Breast epithelium (tissue), 4 donors: ENCODE results near the gene HNRNPF. TPM values are rescaled to one million over a fixed set of nuclear protein-coding genes. Genes with fewer than 3 reads are reported as not detected.

Experiments used
- DNase-seq, 2 donors: peaks; one replicate each; pipeline ENCODE4 v3.0.0-alpha.2; 2019; ENCODE audit warnings: low spot score in 2 of 2
- H3K27ac ChIP-seq, 2 donors: fragments of 200-600 bp; sonication (generic) in 1 of 2; one replicate each; pipeline ENCODE4 v1.5.1; 2016 to 2019; ENCODE audit warnings: mild to moderate bottlenecking in 1 of 2
- H3K27me3 ChIP-seq, 2 donors: fragments of 200-600 bp; sonication (generic) in 1 of 2; one replicate each; pipeline versions ENCODE4 v1.5.1 to v1.6.0; 2017 to 2019; ENCODE audit warnings: control low read depth in 1 of 2, mild to moderate bottlenecking in 1 of 2
- H3K36me3 ChIP-seq: fragments of 200-600 bp; one replicate; pipeline ENCODE4 v1.5.1; 2019
- H3K4me1 ChIP-seq, 2 donors: fragments of 200-600 bp; sonication (generic); one replicate each; pipeline ENCODE4 v1.5.1; 2016 to 2019; ENCODE audit warnings: control low read depth in 1 of 2
- H3K4me3 ChIP-seq, 3 donors: fragments of 200-600 bp; sonication (generic); 1 replicate in 2 of 3; 2 replicates in 1 of 3; pipeline ENCODE4 v1.5.1; 2016 to 2019; ENCODE audit warnings: mild to moderate bottlenecking in 3 of 3, moderate library complexity in 2 of 3
- H3K9me3 ChIP-seq, 2 donors: fragments of 200-600 bp; sonication (generic) in 1 of 2; one replicate each; pipeline ENCODE4 v1.5.1; 2016 to 2019; ENCODE audit warnings: control low read depth in 1 of 2
- CTCF ChIP-seq, 3 donors: fragments of 450-650 bp; IDR thresholded peaks; one replicate each; pipeline ENCODE4 v1.5.1; 2016 to 2017; ENCODE audit warnings: antibody characterized with exemption in 3 of 3, mild to moderate bottlenecking in 3 of 3, moderate library complexity in 3 of 3
- POLR2A ChIP-seq: fragments of 450-650 bp; IDR thresholded peaks from one replicate; pipeline ENCODE4 v1.6.1; 2016; ENCODE audit warnings: antibody characterized with exemption, mild to moderate bottlenecking, moderate library complexity
- POLR2AphosphoS5 ChIP-seq, 3 donors: sonication (generic); formaldehyde crosslinking; IDR thresholded peaks; one replicate each; pipeline ENCODE4 v1.6.1; 2017; ENCODE audit warnings: antibody characterized with exemption in 3 of 3
- intact Hi-C: fragments of 100-400 bp; cut with DNase I; formaldehyde crosslinking; loops from one replicate; pipeline ENCODE4 v1.15.1; 2023; ENCODE audit warnings: low total_unique reads
- total RNA-seq, 3 donors: library from RNA; depleted of rRNA; stranded (reverse); fragments of >200 nt; gene quantifications; one replicate each; pipeline ENCODE4 v1.1.0, GENCODE V29; 2016

Gene HNRNPF
- total RNA-seq, 3 donors from 2014 or later = 175 to 213 (median 207) TPM

DNA sequence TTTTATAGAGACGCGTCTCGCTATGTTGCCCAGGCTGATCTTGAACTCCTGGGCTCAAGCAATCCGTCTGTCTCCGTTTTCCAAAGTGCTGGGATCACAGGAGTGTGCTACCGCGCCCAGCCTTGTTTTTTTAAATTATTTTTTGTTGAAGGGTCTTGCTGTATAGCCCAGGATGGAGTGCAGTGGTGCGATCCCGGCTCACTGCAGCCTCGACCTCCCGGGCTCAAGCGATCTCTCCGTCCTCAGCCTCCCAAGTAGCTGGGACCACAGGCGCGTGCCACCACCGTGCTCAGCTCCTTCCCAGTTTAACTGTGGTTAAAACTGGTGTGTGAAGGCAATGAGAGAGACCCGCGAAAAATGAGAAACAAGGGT lies 11.0 kb upstream of the HNRNPF start:
- intact Hi-C loops = loop anchor here (5.0 kb wide), 1 partner anchor 468 kb away; no protein-coding TSS in a partner anchor
- Histone ChIP-seq H3K36me3 (no peaks in the 10 kb centered on the region), H3K4me3 (peak overlapping the region; percentile 50 to 64 (median 63)), H3K4me1 (no peaks in the 10 kb centered on the region), H3K9me3 (no peaks in the 10 kb centered on the region), H3K27ac (peak overlapping the region; percentile 90 to 94), H3K27me3 (no peaks in the 10 kb centered on the region)
- no peak for DNase-seq
- no peak for TF ChIP-seq POLR2AphosphoS5 (IDR thresholded peaks at IDR 0.05)
- no peak for TF ChIP-seq POLR2A
- TF ChIP-seq CTCF (IDR thresholded peaks at IDR 0.05) = no peak

DNA sequence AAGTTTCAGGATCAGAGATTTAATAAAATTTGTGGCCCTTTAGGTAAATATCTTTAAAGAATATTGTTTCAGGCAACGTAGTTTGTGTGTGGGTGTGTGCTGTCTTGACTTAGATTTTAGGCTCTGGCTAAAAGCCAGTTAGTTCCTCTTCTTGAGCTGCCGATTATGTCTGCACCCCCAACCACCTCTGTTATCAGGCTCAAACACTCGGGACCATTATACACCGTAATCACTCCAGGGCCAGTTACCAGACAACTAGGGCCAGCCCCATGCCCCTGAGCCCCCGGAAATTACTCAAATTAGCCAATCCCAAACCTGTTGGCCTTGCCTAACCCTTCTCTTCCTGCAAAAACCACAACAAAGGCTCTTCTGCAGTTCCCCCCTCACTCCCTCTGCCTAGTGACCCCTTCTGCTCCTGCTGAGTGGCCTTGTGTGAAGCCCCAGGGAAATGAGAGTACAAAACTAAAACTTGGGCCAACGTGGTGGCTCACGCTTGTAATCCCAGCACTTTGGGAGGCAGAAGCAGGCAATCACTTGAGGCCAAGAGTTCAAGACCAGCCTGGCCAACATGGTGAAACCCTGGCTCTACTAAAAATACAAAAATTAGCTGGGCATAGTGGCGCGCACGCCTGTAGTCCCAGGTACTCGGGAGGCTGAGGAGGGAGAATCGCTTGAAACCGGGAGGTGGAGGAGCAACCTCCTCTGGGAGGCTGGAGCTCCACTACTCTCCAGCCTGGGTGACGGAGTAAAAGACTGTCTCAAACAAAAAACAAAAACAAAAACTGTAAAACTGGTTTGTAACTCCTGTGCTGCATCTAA lies 9.2 kb upstream of the HNRNPF start:
- Histone ChIP-seq H3K36me3 (no peaks in the 10 kb centered on the region), H3K4me3 (no peak overlapping the region), H3K27ac (peak overlapping the region; percentile 17 to 55), H3K9me3 (no peaks in the 10 kb centered on the region), H3K4me1 (no peaks in the 10 kb centered on the region), H3K27me3 (no peaks in the 10 kb centered on the region)
- no peak for TF ChIP-seq POLR2A
- no peak for TF ChIP-seq CTCF (IDR thresholded peaks at IDR 0.05)
- no peak for TF ChIP-seq POLR2AphosphoS5 (IDR thresholded peaks at IDR 0.05)
- intact Hi-C loops = no loop called here
- DNase-seq = no peak

DNA sequence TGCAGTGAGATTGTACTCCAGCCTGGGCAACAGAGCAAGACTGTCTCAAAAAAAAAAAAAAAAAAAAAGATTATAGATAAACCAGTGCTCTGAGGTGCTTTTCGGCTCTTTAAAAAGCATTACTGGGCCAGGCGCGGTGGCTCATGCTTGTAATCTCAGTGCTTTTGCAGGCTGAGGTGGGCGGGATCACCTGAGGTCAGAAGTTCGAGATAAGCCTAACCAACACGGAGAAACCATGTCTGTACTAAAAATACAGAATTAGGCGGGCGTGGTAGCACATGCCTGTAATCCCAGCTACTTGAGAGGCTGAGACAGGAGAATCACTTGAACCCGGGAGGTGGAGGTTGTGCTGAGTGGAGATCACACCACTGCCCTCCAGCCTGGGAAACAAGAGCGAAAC lies 6.6 kb upstream of the HNRNPF start:
- Histone ChIP-seq H3K4me1 (no peaks in the 10 kb centered on the region), H3K27me3 (no peaks in the 10 kb centered on the region), H3K36me3 (no peaks in the 10 kb centered on the region), H3K9me3 (no peaks in the 10 kb centered on the region), H3K27ac (no peak overlapping the region), H3K4me3 (no peak overlapping the region)
- DNase-seq = no peak
- intact Hi-C loops = no loop called here
- TF ChIP-seq CTCF (IDR thresholded peaks at IDR 0.05) = no peak
- TF ChIP-seq POLR2A = no peak
- TF ChIP-seq POLR2AphosphoS5 (IDR thresholded peaks at IDR 0.05) = no peak

DNA sequence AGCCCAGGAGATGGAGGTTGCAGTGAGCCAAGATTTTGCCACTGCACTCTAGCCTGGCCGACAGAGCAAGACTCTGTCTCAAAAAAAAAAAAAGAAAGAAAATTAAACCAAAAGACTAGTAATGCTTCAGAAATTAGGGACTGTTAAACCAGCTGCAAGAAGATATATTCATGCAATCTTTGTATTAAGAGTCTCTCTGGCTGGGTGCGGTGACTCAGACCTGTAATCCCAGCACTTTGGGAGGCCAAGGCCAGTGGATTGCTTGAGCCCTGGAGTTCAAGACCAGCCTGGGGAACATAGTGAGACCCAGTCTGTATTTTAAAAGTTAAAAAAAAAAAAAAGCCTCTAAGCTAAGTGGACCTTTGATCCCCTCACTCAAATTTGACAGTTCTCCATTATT lies 2.5 kb upstream of the HNRNPF start:
- TF ChIP-seq POLR2AphosphoS5 (IDR thresholded peaks at IDR 0.05) (no peak), POLR2A (no peak), CTCF (IDR thresholded peaks at IDR 0.05) (no peak)
- DNase-seq = no peak

GRCh38 chr10:43410345-43410744 lies 1.4 kb upstream of the HNRNPF start:
- Histone ChIP-seq H3K4me1 (peaks cover 0 to 8% of the 10 kb centered on the region in 2 donors), H3K36me3 (no peaks in the 10 kb centered on the region), H3K9me3 (no peaks in the 10 kb centered on the region), H3K4me3 (peak overlapping the region in 2 of 3 donors; percentile 82 to 92), H3K27me3 (no peaks in the 10 kb centered on the region), H3K27ac (peak overlapping the region; percentile 19 to 100)
- TF ChIP-seq POLR2AphosphoS5 (IDR thresholded peaks at IDR 0.05) = no peak
- no peak for TF ChIP-seq POLR2A
- TF ChIP-seq CTCF (IDR thresholded peaks at IDR 0.05) = no peak
- intact Hi-C loops = no loop called here
- no peak for DNase-seq

More for the DNA sequence above, 2.5 kb upstream of the HNRNPF start:
- Histone ChIP-seq H3K36me3 (no peaks in the 10 kb centered on the region), H3K27me3 (no peaks in the 10 kb centered on the region), H3K27ac (no peak overlapping the region), H3K4me3 (no peak overlapping the region), H3K9me3 (no peaks in the 10 kb centered on the region), H3K4me1 (no peaks in the 10 kb centered on the region)
- intact Hi-C loops = no loop called here
